ENCODE results near the gene CCNG2.

Gene CCNG2

GRCh38 chr4:77199701-77200100 is 42.7 kb downstream of the CCNG2 start:
- TF ChIP-seq, protein P1, sequence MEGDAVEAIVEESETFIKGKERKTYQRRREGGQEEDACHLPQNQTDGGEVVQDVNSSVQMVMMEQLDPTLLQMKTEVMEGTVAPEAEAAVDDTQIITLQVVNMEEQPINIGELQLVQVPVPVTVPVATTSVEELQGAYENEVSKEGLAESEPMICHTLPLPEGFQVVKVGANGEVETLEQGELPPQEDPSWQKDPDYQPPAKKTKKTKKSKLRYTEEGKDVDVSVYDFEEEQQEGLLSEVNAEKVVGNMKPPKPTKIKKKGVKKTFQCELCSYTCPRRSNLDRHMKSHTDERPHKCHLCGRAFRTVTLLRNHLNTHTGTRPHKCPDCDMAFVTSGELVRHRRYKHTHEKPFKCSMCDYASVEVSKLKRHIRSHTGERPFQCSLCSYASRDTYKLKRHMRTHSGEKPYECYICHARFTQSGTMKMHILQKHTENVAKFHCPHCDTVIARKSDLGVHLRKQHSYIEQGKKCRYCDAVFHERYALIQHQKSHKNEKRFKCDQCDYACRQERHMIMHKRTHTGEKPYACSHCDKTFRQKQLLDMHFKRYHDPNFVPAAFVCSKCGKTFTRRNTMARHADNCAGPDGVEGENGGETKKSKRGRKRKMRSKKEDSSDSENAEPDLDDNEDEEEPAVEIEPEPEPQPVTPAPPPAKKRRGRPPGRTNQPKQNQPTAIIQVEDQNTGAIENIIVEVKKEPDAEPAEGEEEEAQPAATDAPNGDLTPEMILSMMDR (IDR thresholded peaks at IDR 0.05; ENCODE audit: insufficient read depth, missing control alignments) = no peak
- FAIRE-seq = no peak
- DNase-seq (ENCODE audit: insufficient read length, low spot score) = no peak

GRCh38 chr4:77201343-77201742 is 44.3 kb downstream of the CCNG2 start:
- no peak for DNase-seq (ENCODE audit: insufficient read length, low spot score)
- FAIRE-seq = no peak
- TF ChIP-seq, protein P1 (IDR thresholded peaks at IDR 0.05; ENCODE audit: insufficient read depth, missing control alignments) = no peak

DNA sequence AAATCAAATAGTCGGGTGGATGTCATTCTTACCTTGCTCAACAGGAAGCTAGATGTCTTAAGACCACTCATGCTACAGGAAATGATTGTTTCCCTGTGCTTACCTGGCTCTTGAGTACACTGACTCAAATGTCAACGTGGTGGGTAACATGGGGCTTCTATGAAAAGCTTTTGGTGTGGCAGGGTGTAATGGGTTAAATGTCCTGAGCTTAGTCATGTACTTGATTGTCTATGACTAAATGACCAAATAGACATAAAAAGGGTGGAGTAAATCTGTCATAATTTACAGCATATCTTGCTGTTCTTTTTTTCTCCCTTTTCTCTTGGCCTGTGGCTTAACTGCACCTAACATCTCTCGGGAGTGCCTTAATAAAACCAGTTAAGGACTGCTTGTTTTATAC is 44.9 kb downstream of the CCNG2 start:
- TF ChIP-seq, protein P1 (IDR thresholded peaks at IDR 0.05; ENCODE audit: insufficient read depth, missing control alignments) = no peak
- FAIRE-seq (no peak), DNase-seq (ENCODE audit: insufficient read length, low spot score) (no peak)

DNA sequence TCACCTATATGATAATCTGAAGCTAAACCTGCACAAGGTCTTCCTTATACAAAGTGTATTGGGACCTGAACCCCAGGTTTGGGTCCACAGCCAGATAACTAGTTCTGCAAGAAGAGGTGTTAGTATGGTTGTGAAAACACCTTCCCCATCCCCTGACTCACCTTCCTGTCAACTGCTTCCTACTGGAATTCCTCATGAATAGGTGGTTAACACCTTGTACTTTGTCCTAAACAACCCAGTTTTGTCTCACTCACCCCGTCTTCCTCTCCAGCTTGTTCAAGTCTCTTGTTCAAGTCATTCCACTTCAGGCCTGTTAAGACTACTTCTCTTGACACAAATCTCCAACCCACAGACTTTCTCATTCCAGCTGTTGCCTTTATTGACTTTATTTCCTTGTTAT is 45.5 kb downstream of the CCNG2 start:
- FAIRE-seq (no peak), DNase-seq (ENCODE audit: insufficient read length, low spot score) (no peak)
- TF ChIP-seq, protein P1 (IDR thresholded peaks at IDR 0.05; ENCODE audit: insufficient read depth, missing control alignments) = no peak

DNA sequence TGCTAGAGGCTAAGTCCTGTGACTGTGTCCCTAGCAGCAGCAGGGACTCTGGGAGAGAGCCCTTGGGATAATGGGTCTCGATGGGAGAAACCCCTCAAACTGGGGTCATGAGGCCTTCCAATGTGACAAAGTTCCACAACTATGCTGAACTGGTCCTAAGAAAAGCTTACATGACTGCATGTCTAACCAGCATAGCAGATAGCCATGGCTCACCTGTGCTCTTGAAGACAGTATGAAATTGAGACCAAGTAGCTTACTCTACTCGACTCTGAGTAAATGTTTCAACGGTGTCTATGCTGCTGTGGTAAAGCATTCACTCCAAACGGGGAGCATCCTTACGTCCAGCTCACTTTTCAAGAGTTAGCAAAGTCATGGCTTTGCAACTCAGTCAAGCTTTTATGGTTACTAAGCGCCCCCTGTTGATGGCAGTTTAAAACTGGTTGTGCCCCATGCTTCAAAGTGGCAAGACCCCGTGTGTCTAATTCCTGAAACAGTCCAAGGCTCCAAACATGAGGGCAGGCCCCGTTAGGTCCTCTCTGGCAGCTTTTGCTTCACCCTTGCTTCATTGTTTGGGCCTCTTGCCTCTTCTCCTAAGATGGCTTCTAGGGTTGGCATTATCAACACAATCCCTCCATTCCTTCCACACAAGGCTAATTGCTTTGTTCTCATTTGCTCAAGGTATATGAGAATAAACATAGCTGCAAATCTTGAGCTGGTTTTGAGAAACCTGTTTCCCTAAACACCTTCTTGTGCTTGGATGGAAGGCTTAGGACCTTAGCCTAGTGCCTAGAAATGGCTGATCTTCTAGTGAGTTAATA is 46.6 kb downstream of the CCNG2 start:
- peak; percentile 58 for DNase-seq (ENCODE audit: insufficient read length, low spot score)
- TF ChIP-seq, protein P1 (IDR thresholded peaks at IDR 0.05; ENCODE audit: insufficient read depth, missing control alignments) = peak; percentile 68

DNA sequence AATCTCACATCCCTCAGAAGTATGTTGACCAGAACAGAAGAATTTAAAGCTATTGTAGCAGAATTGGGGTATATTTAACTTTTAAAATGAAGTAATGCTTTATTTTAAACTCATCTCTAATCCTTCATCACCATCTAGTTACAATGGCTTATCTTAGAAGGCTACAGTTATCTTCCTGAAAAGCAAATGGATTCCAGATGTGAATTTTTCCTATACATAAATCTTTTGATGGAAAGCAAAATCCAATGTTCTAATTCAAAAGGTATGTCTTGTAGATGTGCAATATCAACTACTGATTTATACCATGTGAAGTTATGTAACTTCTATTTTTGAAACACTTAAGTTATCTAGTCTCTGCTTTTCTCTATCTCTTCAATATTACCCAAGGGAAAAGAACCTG is 47.6 kb downstream of the CCNG2 start:
- DNase-seq (ENCODE audit: insufficient read length, low spot score) (no peak), FAIRE-seq (no peak)
- TF ChIP-seq, protein P1 (IDR thresholded peaks at IDR 0.05; ENCODE audit: insufficient read depth, missing control alignments) = no peak

More for the DNA sequence above, 46.6 kb downstream of the CCNG2 start:
- peak; percentile 77 for FAIRE-seq

DNA sequence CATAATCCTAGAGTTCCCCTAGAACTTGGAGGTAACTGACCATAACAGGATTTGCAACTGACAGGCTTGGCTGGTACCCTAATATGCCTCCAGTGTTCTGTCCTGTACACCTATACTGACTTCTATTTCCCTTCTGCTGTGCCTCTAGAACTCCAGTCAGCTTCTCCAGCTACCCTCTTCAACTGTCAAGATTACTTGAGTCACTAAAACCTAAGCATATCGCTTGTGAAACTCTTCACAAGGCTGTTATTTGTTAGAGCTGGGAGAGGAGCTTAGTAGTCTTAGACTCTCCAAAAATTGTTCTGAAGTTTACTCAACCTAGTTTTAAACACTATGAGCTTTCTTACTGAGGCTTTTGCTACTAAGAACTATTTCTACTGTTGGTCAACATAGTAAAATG is 52.0 kb downstream of the CCNG2 start:
- DNase-seq (ENCODE audit: insufficient read length, low spot score) (no peak), FAIRE-seq (no peak)
- TF ChIP-seq, protein P1 (IDR thresholded peaks at IDR 0.05; ENCODE audit: insufficient read depth, missing control alignments) = no peak

Data from D721Med (cell line).